Gastroesophageal sphincter (tissue), 4 donors: ENCODE results near the gene FRZB. TPM values are rescaled to one million over a fixed set of nuclear protein-coding genes. Genes with fewer than 3 reads are reported as not detected.

Experiments
- ATAC-seq: fragments of 150-250 bp; one replicate; pipeline ENCODE4 v1.9.1; 2016; ENCODE audit warnings: mild to moderate bottlenecking, moderate library complexity
- H3K27ac ChIP-seq, 4 donors: fragments of 200-600 bp; sonication (generic) in 3 of 4; 1 replicate in 3 of 4; 2 replicates in 1 of 4; pipeline ENCODE4 v1.5.1; 2016 to 2019
- H3K27me3 ChIP-seq: fragments of 200-600 bp; sonication (generic); one replicate; pipeline ENCODE4 v1.5.1; 2019
- H3K36me3 ChIP-seq, 2 donors: fragments of 200-600 bp; sonication (generic); one replicate each; pipeline ENCODE4 v1.5.1; 2019; ENCODE audit warnings: control low read depth in 1 of 2
- H3K4me1 ChIP-seq, 3 donors: fragments of 200-600 bp; sonication (generic); 1 replicate in 2 of 3; 2 replicates in 1 of 3; pipeline ENCODE4 v1.5.1; 2016 to 2019; ENCODE audit warnings: control low read depth in 2 of 3
- H3K4me3 ChIP-seq, 2 donors: fragments of 200-600 bp; sonication (generic); one replicate each; pipeline ENCODE4 v1.5.1; 2019; ENCODE audit warnings: mild to moderate bottlenecking in 1 of 2, moderate library complexity in 1 of 2
- H3K9me3 ChIP-seq, 3 donors: fragments of 200-600 bp; sonication (generic); one replicate each; pipeline ENCODE4 v1.5.1; 2017 to 2019; ENCODE audit warnings: control low read depth in 2 of 3
- EP300 ChIP-seq: sonication (generic); formaldehyde crosslinking; IDR thresholded peaks from one replicate; pipeline ENCODE4 v1.6.1; 2017; ENCODE audit warnings: antibody characterized with exemption, mild to moderate bottlenecking
- POLR2A ChIP-seq, 2 donors: fragments of 450-650 bp; IDR thresholded peaks; one replicate each; pipeline ENCODE4 v1.6.1; 2017; ENCODE audit warnings: antibody characterized with exemption in 2 of 2, mild to moderate bottlenecking in 2 of 2, moderate library complexity in 1 of 2
- POLR2AphosphoS5 ChIP-seq: sonication (generic); formaldehyde crosslinking; IDR thresholded peaks from one replicate; pipeline ENCODE4 v1.6.1; 2017; ENCODE audit warnings: antibody characterized with exemption
- WGBS, 2 donors: methylation state at CpG; one replicate each; pipeline ENCODE4 v1.1.5; 2018; ENCODE audit warnings: low coverage in 1 of 2; 5-methylcytosine and 5-hydroxymethylcytosine counted together
- total RNA-seq, 4 donors: library from RNA; depleted of rRNA; stranded (reverse); fragments of >200 nt; gene quantifications; one replicate each; pipeline ENCODE4 v1.1.0, GENCODE V29; 2016
- TF ChIP-seq, protein P1 (sequence below), 4 experiments: fragments of 200-600 bp in 2 of 4; fragments of 450-650 bp in 2 of 4; sonication (generic) in 1 of 4; IDR thresholded peaks; one replicate each; pipeline ENCODE4 v1.5.1; 2017 to 2019; ENCODE audit warnings: antibody characterized with exemption in 4 of 4, mild to moderate bottlenecking in 2 of 4, moderate library complexity in 2 of 4

Gene FRZB
- total RNA-seq, 4 donors from 2014 or later = 8.5 to 88.4 (median 18.6) TPM

DNA sequence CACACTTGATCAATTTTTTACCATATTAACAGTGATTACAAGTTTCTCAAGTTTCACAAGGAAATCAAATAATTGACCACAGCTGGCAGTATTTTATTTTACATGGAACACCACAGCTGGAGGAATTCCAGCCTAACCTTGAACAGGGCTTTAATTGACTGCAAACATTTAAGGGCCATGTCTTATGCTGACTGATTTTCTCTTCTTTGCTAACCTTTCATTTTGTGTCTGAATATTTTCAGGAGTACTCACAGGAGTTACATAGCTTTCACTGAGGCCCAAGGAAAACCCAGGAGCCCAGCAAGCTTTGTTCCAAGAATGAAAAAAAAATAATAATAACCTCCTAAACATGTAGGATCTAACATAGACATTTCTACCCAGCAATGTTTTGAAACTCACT is 49.6 kb downstream of the FRZB start:
- Histone ChIP-seq H3K4me3 (no peak overlapping the region), H3K4me1 (peaks cover 3 to 46% (median 6%) of the 10 kb centered on the region in 3 donors), H3K36me3 (no peaks in the 10 kb centered on the region), H3K27me3 (no peaks in the 10 kb centered on the region), H3K27ac (no peak overlapping the region), H3K9me3 (no peaks in the 10 kb centered on the region)
- TF ChIP-seq, protein P1, sequence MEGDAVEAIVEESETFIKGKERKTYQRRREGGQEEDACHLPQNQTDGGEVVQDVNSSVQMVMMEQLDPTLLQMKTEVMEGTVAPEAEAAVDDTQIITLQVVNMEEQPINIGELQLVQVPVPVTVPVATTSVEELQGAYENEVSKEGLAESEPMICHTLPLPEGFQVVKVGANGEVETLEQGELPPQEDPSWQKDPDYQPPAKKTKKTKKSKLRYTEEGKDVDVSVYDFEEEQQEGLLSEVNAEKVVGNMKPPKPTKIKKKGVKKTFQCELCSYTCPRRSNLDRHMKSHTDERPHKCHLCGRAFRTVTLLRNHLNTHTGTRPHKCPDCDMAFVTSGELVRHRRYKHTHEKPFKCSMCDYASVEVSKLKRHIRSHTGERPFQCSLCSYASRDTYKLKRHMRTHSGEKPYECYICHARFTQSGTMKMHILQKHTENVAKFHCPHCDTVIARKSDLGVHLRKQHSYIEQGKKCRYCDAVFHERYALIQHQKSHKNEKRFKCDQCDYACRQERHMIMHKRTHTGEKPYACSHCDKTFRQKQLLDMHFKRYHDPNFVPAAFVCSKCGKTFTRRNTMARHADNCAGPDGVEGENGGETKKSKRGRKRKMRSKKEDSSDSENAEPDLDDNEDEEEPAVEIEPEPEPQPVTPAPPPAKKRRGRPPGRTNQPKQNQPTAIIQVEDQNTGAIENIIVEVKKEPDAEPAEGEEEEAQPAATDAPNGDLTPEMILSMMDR (IDR thresholded peaks at IDR 0.05) = no peak
- no peak for TF ChIP-seq POLR2AphosphoS5
- TF ChIP-seq POLR2A (IDR thresholded peaks at IDR 0.05) = no peak
- no peak for TF ChIP-seq EP300
- ATAC-seq = no peak

DNA sequence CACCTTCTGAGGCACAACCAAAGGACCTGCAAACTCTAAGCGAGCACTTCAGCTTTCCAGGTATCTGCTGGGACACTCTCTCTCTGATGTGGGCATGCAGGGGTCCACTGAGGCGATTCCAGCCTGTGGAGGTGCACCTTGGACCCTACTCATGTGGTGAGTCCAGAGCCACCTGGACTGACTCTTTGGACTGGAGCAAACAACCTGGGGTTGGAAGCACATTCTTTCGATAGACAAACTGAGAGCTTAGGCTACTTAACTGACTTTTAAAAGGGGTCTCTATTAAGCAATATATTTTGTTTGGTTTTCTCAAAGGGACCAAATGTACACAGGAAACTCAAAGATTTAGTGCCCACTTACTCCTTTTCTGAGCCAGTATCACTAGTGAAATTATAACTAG is 51.6 kb downstream of the FRZB start:
- H3K27ac ChIP-seq = no peak overlapping the region
- 100% methylated on average over 3 of the region's 3 CpGs; no CpG with 5 or more reads in 1 of the 2 donors for WGBS, 2 donors
- H3K36me3 ChIP-seq = no peaks in the 10 kb centered on the region
- no peaks in the 10 kb centered on the region for H3K9me3 ChIP-seq
- no peaks in the 10 kb centered on the region for H3K27me3 ChIP-seq
- TF ChIP-seq, protein P1 (IDR thresholded peaks at IDR 0.05) = no peak
- H3K4me3 ChIP-seq = no peak overlapping the region
- peaks cover 3 to 33% (median 6%) of the 10 kb centered on the region in 3 donors for H3K4me1 ChIP-seq
- no peak for ATAC-seq

DNA sequence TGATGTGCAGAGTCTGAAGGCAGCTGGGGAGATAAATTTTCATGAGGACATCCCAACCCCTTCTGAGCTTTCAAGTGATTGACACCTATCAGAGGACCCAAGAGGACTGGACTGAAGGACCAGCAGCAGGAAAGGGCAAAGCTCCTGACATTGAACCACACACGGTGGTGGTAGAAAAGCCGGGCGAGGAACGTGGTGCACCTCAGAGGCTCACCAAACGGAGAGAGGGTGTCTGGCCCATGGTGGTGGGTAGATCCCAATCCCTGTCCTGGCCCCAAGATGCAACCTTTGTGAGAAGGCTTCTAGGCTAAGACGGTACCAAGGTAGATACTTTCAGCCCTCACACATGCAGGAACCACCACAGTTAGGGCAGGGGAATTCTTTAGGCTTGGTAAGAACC is 52.1 kb downstream of the FRZB start:
- Histone ChIP-seq H3K27ac (no peak overlapping the region), H3K27me3 (no peaks in the 10 kb centered on the region), H3K4me1 (peaks cover 3 to 29% (median 6%) of the 10 kb centered on the region in 3 donors), H3K9me3 (no peaks in the 10 kb centered on the region), H3K4me3 (no peak overlapping the region), H3K36me3 (no peaks in the 10 kb centered on the region)
- TF ChIP-seq POLR2AphosphoS5 (no peak), POLR2A (IDR thresholded peaks at IDR 0.05) (no peak), EP300 (no peak)
- TF ChIP-seq, protein P1 (IDR thresholded peaks at IDR 0.05) = no peak
- 90% methylated on average over 4 of the region's 6 CpGs for WGBS, 2 donors
- no peak for ATAC-seq

DNA sequence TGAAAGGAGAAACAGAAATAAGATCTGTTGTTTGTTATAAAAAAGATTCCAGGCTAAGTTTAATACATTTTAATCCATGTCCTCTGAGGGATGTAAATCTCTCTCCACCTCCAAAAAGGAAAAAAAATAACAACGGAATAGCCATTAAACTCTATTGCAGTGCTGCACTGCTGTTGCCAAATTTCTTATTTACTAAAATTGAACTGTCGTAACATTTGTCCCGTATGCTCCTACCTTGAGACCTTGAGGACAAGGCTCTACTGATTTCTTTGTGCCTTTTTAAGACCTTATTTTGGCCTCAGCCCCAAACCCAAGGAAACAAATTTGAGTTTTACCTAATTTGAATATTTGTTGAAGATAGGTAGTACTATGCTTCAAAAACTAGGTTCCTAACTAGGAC is 56.4 kb downstream of the FRZB start:
- WGBS, 2 donors = 87 to 90% methylated on average over 3 of the region's 3 CpGs
- TF ChIP-seq POLR2AphosphoS5 (no peak), POLR2A (IDR thresholded peaks at IDR 0.05) (no peak), EP300 (no peak)
- TF ChIP-seq, protein P1 (IDR thresholded peaks at IDR 0.05) = no peak
- Histone ChIP-seq H3K4me3 (no peak overlapping the region), H3K27ac (no peak overlapping the region), H3K27me3 (no peaks in the 10 kb centered on the region), H3K36me3 (no peaks in the 10 kb centered on the region), H3K9me3 (no peaks in the 10 kb centered on the region), H3K4me1 (no peaks in the 10 kb centered on the region)
- no peak for ATAC-seq

DNA sequence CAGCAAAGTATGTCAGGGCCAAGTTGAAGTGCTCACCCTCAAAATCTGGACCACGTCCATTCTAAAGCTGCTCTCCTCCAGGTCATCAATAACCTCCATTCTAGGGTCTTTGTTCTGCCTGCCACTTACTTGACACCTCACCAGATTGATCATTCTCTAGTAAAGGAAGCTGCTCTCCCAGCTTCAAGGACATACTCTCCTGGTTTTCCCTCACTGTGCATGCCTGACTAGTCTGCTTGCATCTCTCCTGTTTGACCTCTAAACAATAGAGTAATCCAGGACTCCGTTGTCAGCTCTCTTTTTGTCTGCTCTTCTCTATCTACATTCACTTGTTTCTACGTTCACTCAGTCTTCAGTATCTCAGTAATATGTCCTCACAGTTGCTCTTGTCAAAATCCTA is 59.1 kb downstream of the FRZB start:
- H3K4me3 ChIP-seq = no peak overlapping the region
- no peaks in the 10 kb centered on the region for H3K36me3 ChIP-seq
- 80 to 82% methylated on average over 2 to 3 of the region's 3 CpGs for WGBS, 2 donors
- H3K4me1 ChIP-seq = no peaks in the 10 kb centered on the region
- ATAC-seq = no peak
- H3K27me3 ChIP-seq = no peaks in the 10 kb centered on the region
- no peak overlapping the region for H3K27ac ChIP-seq
- no peak for TF ChIP-seq POLR2AphosphoS5
- no peaks in the 10 kb centered on the region for H3K9me3 ChIP-seq

DNA sequence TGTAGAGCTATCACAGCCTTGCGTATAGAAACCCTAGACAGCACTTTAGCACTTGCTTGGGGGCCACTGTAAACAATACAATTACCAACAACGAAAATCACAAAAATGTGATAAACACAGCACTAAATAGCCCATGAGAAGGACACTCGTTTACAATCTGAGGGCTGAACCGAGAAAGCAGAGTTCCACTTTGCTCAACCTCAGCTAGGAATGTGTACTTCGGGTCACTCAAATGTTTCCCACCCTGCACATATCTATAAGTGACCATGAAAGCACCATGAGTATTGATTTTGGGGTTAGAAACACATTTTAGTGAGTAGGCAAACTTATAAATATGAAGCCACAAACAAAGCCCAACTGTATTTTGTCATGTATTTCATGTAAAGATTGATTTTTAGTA is 62.3 kb downstream of the FRZB start:
- TF ChIP-seq, protein P1 (IDR thresholded peaks at IDR 0.05) = no peak
- TF ChIP-seq EP300 (no peak), POLR2A (IDR thresholded peaks at IDR 0.05) (no peak), POLR2AphosphoS5 (no peak)
- 90 to 97% methylated on average over 4 to 5 of the region's 5 CpGs for WGBS, 2 donors
- Histone ChIP-seq H3K36me3 (no peaks in the 10 kb centered on the region), H3K4me1 (no peaks in the 10 kb centered on the region), H3K27ac (no peak overlapping the region), H3K9me3 (no peaks in the 10 kb centered on the region), H3K27me3 (no peaks in the 10 kb centered on the region), H3K4me3 (no peak overlapping the region)
- ATAC-seq = no peak
